NT2/D1 (cell line): ENCODE results near the gene TEAD3.

Experiments
- SUZ12 ChIP-seq: IDR thresholded peaks from 2 replicates; pipeline ENCODE4 v1.6.1; 2011; ENCODE audit not compliant: insufficient read length, insufficient read depth; ENCODE audit errors: extremely low read depth
- YY1 ChIP-seq: IDR thresholded peaks from 2 replicates; pipeline ENCODE4 v1.6.1; 2011; ENCODE audit not compliant: insufficient read length, insufficient read depth
- ZNF274 ChIP-seq: IDR thresholded peaks from 2 replicates; pipeline ENCODE4 v1.6.1; 2011; ENCODE audit warnings: mild to moderate bottlenecking, low read depth, low read length

DNA sequence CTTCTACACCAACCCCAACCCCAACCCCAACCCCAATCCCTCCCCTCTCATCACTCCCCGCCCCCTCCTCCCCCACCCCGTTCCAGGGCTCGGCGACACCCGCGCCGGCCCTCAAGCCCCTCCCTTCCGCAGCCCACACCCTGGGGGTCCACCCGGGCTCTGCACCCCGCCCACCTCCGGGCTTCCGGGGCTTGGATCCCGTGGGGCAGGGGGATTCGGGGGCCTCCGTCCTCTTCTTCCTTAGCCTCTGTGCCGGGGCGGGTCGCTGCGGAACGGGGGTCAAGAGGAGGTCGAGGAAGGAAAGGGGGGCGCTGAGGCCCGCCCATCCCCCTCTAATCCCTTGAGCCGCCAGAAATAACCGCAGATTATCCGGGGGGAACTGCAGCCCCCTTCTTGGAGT lies 15.1 kb upstream of the TEAD3 start:
- TF ChIP-seq ZNF274 (no peak), YY1 (no peak), SUZ12 (no peak)
